ENCODE results near the gene ZNF566.
A peak's percentile ranks its signal among the peaks of the same experiment; 100 is the strongest.

Gene ZNF566

GRCh38 chr19:36489118-36489919, at the start of gene ZNF566:
ZNF566 (minus strand) TSS chr19:36489561; CDS start chr19:36476557, 13,004 bp downstream.
- no peak for TF ChIP-seq CTCF (conservative IDR thresholded peaks at IDR 0.05)
- H3K27ac ChIP-seq, result peak within 1 kb of the TSS; percentile 98

- peak overlapping the region; percentile 90 for H3K27ac ChIP-seq
- no peak for TF ChIP-seq CTCF (conservative IDR thresholded peaks at IDR 0.05)
Observed at GRCh38 chr19:36528921-36529518, 39.7 kb upstream of the ZNF566 start.

- peak within 1 kb of the TSS; percentile 90 for H3K27ac ChIP-seq
- TF ChIP-seq CTCF (conservative IDR thresholded peaks at IDR 0.05), result no peak
Observed at GRCh38 chr19:36528194-36528920, 39.0 kb upstream of the ZNF566 start, which contains the start of gene ZNF260. ZNF260 (minus strand) TSS chr19:36528271; CDS start chr19:36515238, 13,033 bp downstream.

DNA sequence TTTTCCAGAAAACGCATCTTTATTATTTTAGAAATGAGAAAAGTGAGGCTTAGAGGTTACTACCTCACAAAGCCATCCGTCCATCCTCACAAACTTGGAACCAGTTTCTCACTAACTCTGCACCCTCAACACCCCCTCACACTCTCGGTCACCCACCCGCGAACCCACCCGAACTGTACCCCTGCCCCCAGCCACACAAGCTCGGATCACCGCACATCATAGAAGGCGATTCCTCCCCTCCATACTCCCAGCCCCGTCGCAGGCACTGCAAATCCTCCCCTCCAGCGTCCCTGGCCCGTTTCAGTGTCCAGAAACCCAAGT, 38.5 kb upstream of the ZNF566 start:
- no peak for TF ChIP-seq CTCF (conservative IDR thresholded peaks at IDR 0.05)
- H3K27ac ChIP-seq, result peak overlapping the region; percentile 90

DNA sequence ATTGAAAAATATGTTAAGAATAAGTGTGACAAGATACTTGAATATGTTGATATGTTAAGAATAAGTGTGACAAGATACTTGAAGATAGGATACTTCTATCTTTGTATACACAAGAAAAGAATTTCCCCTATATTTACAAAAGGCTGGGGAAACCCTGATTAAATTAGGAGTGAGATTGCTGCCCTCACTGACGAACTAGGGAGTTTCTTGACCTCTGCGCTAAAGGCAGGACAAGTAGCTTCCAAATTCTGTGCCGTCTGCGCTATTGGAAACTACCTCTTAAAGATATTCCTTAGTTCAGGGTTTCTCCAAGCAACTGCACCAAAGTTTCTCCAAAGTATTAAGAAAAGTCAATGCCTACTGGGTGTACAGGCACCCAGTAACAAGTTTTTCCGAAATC, 38.0 kb upstream of the ZNF566 start:
- H3K27ac ChIP-seq, result peak overlapping the region; percentile 90

DNA sequence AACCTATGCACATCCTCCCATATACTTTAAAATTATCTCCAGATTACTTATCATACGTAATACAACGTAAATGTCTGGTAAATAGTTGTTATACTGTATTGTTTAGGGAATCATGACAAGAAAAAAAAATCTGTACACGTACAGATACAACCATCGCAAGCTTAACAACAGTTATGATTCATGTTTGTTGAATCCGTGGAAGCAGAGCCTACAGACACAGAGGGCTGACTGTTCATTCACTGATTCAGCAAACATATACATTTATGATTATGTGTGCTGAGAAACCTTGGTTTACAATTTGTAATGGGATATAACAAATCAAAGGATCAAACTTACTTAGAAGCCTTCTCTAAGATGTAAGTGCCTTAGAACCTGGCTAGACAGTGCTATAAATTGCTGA, 37.2 kb upstream of the ZNF566 start:
- peak overlapping the region; percentile 90; the same call in 1 of the 2 replicates for H3K27ac ChIP-seq
- no peak for TF ChIP-seq CTCF (conservative IDR thresholded peaks at IDR 0.05)

More for the DNA sequence above, 38.0 kb upstream of the ZNF566 start:
- no peak for TF ChIP-seq CTCF (conservative IDR thresholded peaks at IDR 0.05)

- TF ChIP-seq CTCF (conservative IDR thresholded peaks at IDR 0.05), result no peak
- no peak overlapping the region for H3K27ac ChIP-seq
Observed at GRCh38 chr19:36524617-36525016, 35.3 kb upstream of the ZNF566 start.

Data from VCaP (cell line).